ENCODE results near the gene CYP2U1. TPM values are rescaled to one million over a fixed set of nuclear protein-coding genes. Genes with fewer than 3 reads are reported as not detected.

Gene CYP2U1
- total and polyA plus RNA-seq, 2 donors (not counting 3 experiments of a cell fraction or from before 2014, with no cell fraction given) = 2.9 to 5.8 TPM

DNA sequence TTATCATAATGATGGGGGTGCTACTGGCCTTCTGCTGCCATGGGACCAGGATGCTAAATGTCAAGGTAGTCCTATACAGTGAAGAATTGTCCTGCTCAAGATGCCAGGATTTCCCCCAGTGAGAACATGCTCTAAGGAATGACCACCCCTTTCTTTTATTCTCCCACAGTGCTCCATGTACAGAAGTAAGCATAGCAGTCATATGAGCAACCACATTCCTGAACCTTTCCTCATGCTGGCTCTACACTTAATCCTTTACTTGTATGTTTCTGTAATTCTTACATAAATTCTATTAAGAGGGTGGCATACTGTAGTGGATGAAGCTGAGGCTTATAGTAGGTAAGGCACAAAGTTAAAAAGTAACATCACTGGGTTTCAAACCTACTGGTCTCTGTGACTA lies 20.2 kb downstream of the CYP2U1 start:
- H3K4me3 ChIP-seq (replicated peaks in 1 of 3; ENCODE audit: insufficient read depth in 1 of 3, low read depth in 1 of 3, low read length in 3 of 3) = no peak overlapping the region
- ChIA-PET CTCF (no interaction called here), POLR2A (no interaction called here)
- no TSS peak for BruUV-seq (replicated peaks)
- no peak overlapping the region for H3K4me2 ChIP-seq (ENCODE audit: insufficient read depth, low read length)
- no peaks in the 10 kb centered on the region for H3K9me3 ChIP-seq (replicated peaks; ENCODE audit: control insufficient read depth, insufficient read depth, low read length)
- dilution Hi-C loops (cut with MboI; ENCODE audit: extremely low pct_ligation_motif_present, low sequenced_read_pairs) = no loop called here
- H3K9ac ChIP-seq (replicated peaks; ENCODE audit: extremely low read depth, insufficient read depth, low read length) = no peak overlapping the region
- TF ChIP-seq, protein P1, sequence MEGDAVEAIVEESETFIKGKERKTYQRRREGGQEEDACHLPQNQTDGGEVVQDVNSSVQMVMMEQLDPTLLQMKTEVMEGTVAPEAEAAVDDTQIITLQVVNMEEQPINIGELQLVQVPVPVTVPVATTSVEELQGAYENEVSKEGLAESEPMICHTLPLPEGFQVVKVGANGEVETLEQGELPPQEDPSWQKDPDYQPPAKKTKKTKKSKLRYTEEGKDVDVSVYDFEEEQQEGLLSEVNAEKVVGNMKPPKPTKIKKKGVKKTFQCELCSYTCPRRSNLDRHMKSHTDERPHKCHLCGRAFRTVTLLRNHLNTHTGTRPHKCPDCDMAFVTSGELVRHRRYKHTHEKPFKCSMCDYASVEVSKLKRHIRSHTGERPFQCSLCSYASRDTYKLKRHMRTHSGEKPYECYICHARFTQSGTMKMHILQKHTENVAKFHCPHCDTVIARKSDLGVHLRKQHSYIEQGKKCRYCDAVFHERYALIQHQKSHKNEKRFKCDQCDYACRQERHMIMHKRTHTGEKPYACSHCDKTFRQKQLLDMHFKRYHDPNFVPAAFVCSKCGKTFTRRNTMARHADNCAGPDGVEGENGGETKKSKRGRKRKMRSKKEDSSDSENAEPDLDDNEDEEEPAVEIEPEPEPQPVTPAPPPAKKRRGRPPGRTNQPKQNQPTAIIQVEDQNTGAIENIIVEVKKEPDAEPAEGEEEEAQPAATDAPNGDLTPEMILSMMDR (IDR thresholded peaks at IDR 0.05; ENCODE audit: extremely low read depth in 1 of 2, insufficient read depth in 1 of 2, low read depth in 1 of 2, low read length in 2 of 2) = no peak
- TF ChIP-seq GATA2 (IDR thresholded peaks at IDR 0.05; ENCODE audit: insufficient read depth, insufficient read length, low read depth, low read length) (no peak), JUN (IDR thresholded peaks at IDR 0.05; ENCODE audit: borderline replicate concordance, insufficient read depth, insufficient read length, low read depth) (no peak), MYC (IDR thresholded peaks at IDR 0.05; ENCODE audit: low read depth, low read length) (no peak), POLR2A (IDR thresholded peaks at IDR 0.05; ENCODE audit: low read depth, low read length) (no peak), POLR2AphosphoS5 (IDR thresholded peaks at IDR 0.05; ENCODE audit: insufficient read depth, low read depth, low read length) (no peak), EZH2 (IDR thresholded peaks at IDR 0.05; ENCODE audit: borderline replicate concordance, low read depth, low read length, severe bottlenecking) (no peak), FOS (IDR thresholded peaks at IDR 0.05; ENCODE audit: borderline replicate concordance, insufficient read depth, low read length) (no peak)
- TF ChIP-seq, protein P2, sequence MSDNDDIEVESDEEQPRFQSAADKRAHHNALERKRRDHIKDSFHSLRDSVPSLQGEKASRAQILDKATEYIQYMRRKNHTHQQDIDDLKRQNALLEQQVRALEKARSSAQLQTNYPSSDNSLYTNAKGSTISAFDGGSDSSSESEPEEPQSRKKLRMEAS (IDR thresholded peaks at IDR 0.05; ENCODE audit: insufficient read depth, insufficient read length) = no peak
- H3K27me3 ChIP-seq (ENCODE audit: control insufficient read depth in 2 of 2, insufficient read depth in 2 of 2, low read length in 2 of 2) = no peaks in the 10 kb centered on the region
- FAIRE-seq = no peak
- no peaks in the 10 kb centered on the region for H3K9me1 ChIP-seq (replicated peaks; ENCODE audit: control insufficient read depth, extremely low read depth, insufficient read depth, low read length)
- no peaks in the 10 kb centered on the region for H3K36me3 ChIP-seq (ENCODE audit: control insufficient read depth in 2 of 2, extremely low read depth in 1 of 2, insufficient read depth in 2 of 2, low read length in 2 of 2)
- no peak overlapping the region for H2AFZ ChIP-seq (ENCODE audit: low read depth, low read length)
- H3K79me2 ChIP-seq (ENCODE audit: control insufficient read depth, insufficient read depth, low read length) = no peaks in the 10 kb centered on the region
- intact Hi-C loops (cut with micrococcal nuclease) = no loop called here
- H4K20me1 ChIP-seq (replicated peaks; ENCODE audit: control insufficient read depth, extremely low read depth, insufficient read depth, low read length) = no peaks in the 10 kb centered on the region
- no peak overlapping the region for H3K27ac ChIP-seq (ENCODE audit: insufficient read depth, low read depth, low read length)
- no peaks in the 10 kb centered on the region for H3K4me1 ChIP-seq (ENCODE audit: control insufficient read depth, extremely low read depth, insufficient read depth, low read length)
- DNase-seq (ENCODE audit: low read depth, low spot score) = no peak
